K562 (cell line): ENCODE measurements around the gene PHETA1. TPM values are rescaled to one million over a fixed set of nuclear protein-coding genes. Genes with fewer than 3 reads are reported as not detected.
A peak's percentile ranks its signal among the peaks of the same experiment; 100 is the strongest.

Source experiments
- ATAC-seq: fragments of 200-7000 bp; cut with Tn5 transposase; 3 replicates; pipeline ENCODE4 v1.9.1; 2020; ENCODE audit warnings: moderate library complexity
- BruUV-seq: library from RNA; stranded (reverse); fragments of 400-500 nt; replicated peaks from 2 replicates; lab custom pipeline; 2021; lab: Mats Ljungman, UMichigan
- CTCF ChIA-PET: fragments of 300-600 bp; formaldehyde crosslinking; extraction: SDS; loops from one replicate; lab custom pipeline; 2021; ENCODE audit warnings: low intra/inter-chr PET ratio; lab: Yijun Ruan, JAX
- POLR2A ChIA-PET: fragments of 300-600, 350-650 bp; sonication (Branson Sonifier 250); formaldehyde crosslinking; extraction: SDS; loops from one replicate; lab custom pipeline; 2021; ENCODE audit warnings: antibody characterized with exemption, inconsistent platforms; lab: Yijun Ruan, JAX
- DNase-seq, 4 experiments: peaks; one replicate each; pipeline versions ENCODE4 v3.0.0 to v3.0.0-alpha.2; 2011 to 2018; ENCODE audit warnings: low spot score in 3 of 4, mixed read lengths in 3 of 4; ENCODE audit errors: extremely low read depth in 1 of 4
- FAIRE-seq: peaks from 2 replicates; lab custom pipeline; 2011; peaks lifted over from hg19 to GRCh38; lab: Jason Lieb, UNC
- H2AFZ ChIP-seq: 2 replicates; pipeline ENCODE4 v1.6.0; 2011; ENCODE audit warnings: low read depth, low read length, control low read depth, inconsistent platforms
- H3K27ac ChIP-seq: fragments of 200-600 bp; 3 replicates; pipeline ENCODE4 v1.8.0; 2011; ENCODE audit warnings: low read depth, mild to moderate bottlenecking, control low read depth, inconsistent platforms, low read length, moderate library complexity, mixed read lengths; ENCODE audit errors: extremely low read depth
- H3K27me3 ChIP-seq, 2 experiments: fragments of 300-600 bp in 1 of 2; 2 replicates in 1 of 2; 3 replicates in 1 of 2; pipeline versions ENCODE4 v1.6.0 to v1.8.0; 2011; ENCODE audit warnings: inconsistent platforms in 2 of 2, low read length in 2 of 2, mild to moderate bottlenecking in 1 of 2, mixed read lengths in 1 of 2, moderate library complexity in 1 of 2; ENCODE audit not compliant: control insufficient read depth in 2 of 2, insufficient read depth in 2 of 2
- H3K36me3 ChIP-seq: fragments of 300-600 bp; 3 replicates; pipeline ENCODE4 v1.8.0; 2011; ENCODE audit warnings: mild to moderate bottlenecking, low read length, inconsistent platforms; ENCODE audit not compliant: control insufficient read depth, insufficient read depth
- H3K4me1 ChIP-seq, 2 experiments: fragments of 200-600 bp in 1 of 2; replicated peaks in 1 of 2; 2 replicates in 1 of 2; 3 replicates in 1 of 2; pipeline versions ENCODE4 v1.5.1 to v1.8.0; 2011; ENCODE audit warnings: inconsistent platforms in 2 of 2, low read length in 2 of 2, mild to moderate bottlenecking in 1 of 2, mixed read lengths in 1 of 2, moderate library complexity in 1 of 2; ENCODE audit not compliant: control insufficient read depth in 2 of 2, insufficient read depth in 2 of 2
- H3K4me2 ChIP-seq: 2 replicates; pipeline ENCODE4 v1.6.1; 2011; ENCODE audit warnings: low read length, control low read depth, inconsistent platforms, mixed read lengths; ENCODE audit not compliant: insufficient read depth
- H3K4me3 ChIP-seq: fragments of 200-600 bp; sonication (generic), shearing (Covaris generic); 2 replicates; pipeline ENCODE4 v1.5.1; 2016; ENCODE audit warnings: control low read depth, inconsistent platforms
- H3K79me2 ChIP-seq: fragments of 200-600 bp; 3 replicates; pipeline ENCODE4 v1.8.0; 2011; ENCODE audit warnings: low read length, inconsistent platforms; ENCODE audit not compliant: control insufficient read depth, insufficient read depth
- H3K9ac ChIP-seq, 2 experiments: 2 replicates each; pipeline versions ENCODE4 v1.6.0 to v1.6.1; 2011; ENCODE audit warnings: low read depth in 2 of 2, low read length in 2 of 2, control low read depth in 1 of 2, inconsistent platforms in 1 of 2, mild to moderate bottlenecking in 1 of 2, mixed read lengths in 1 of 2; ENCODE audit not compliant: insufficient read depth in 1 of 2
- H3K9me1 ChIP-seq: one replicate; pipeline ENCODE4 v1.6.0; 2011; ENCODE audit warnings: inconsistent platforms, mild to moderate bottlenecking, low read length, moderate library complexity; ENCODE audit not compliant: control insufficient read depth, insufficient read depth
- H3K9me3 ChIP-seq: replicated peaks from 2 replicates; pipeline ENCODE4 v1.5.1; 2011; ENCODE audit warnings: low read depth, low read length, inconsistent platforms; ENCODE audit not compliant: control insufficient read depth, insufficient read depth
- H4K20me1 ChIP-seq: replicated peaks from 2 replicates; pipeline ENCODE4 v1.6.1; 2011; ENCODE audit warnings: low read length, inconsistent platforms, mixed read lengths; ENCODE audit not compliant: control insufficient read depth, insufficient read depth
- NFYB ChIP-seq: IDR thresholded peaks from 2 replicates; pipeline ENCODE4 v1.6.1; 2011; ENCODE audit warnings: mild to moderate bottlenecking, moderate library complexity; ENCODE audit not compliant: insufficient read length; ENCODE audit errors: extremely low read depth
- STAT5B ChIP-seq: fragments of 250-450 bp; sonication (Bioruptor Pico); IDR thresholded peaks from 2 replicates; pipeline ENCODE4 v1.8.0; 2021; ENCODE audit warnings: mild to moderate bottlenecking, inconsistent platforms
- WGBS: fragments of 100-300 bp; shearing (Covaris generic); methylation state at CpG from one replicate; pipeline ENCODE4 v1.1.6; 2016; ENCODE audit warnings: low coverage, mixed read lengths; ENCODE audit not compliant: insufficient coverage; ENCODE audit errors: missing lambda C conversion rate; 5-methylcytosine and 5-hydroxymethylcytosine counted together
- in situ Hi-C: fragments of 300-500 bp; cut with MboI; formaldehyde crosslinking; loops from 4 replicates; pipeline ENCODE4 v1.15.0; 2018; ENCODE audit warnings: inconsistent platforms, mixed read lengths
- intact Hi-C: fragments of 100-400 bp; cut with micrococcal nuclease; formaldehyde crosslinking; loops from 2 replicates; pipeline ENCODE4 v1.14.2; 2022
- polyA plus RNA-seq, 8 experiments: library from polyadenylated mRNA; depleted of rRNA in 4 of 8; stranded (reverse) in 5 of 8; unstranded in 3 of 8; fragments of >200 nt; fragmentation: Nextera tagmentation in 2 of 8; fragmentation: Illumina TruSeq in 1 of 8; extraction: Ambion mirVana in 2 of 8; extraction: Trizol in 1 of 8; gene quantifications; 2 replicates each; pipeline versions ENCODE4 v1.2.1 to v1.2.3, GENCODE V29; 2011 to 2014; ENCODE audit warnings: inconsistent platforms in 1 of 8, missing spikeins in 1 of 8
- total RNA-seq, 7 experiments: library from RNA; depleted of rRNA in 6 of 7; stranded (reverse); fragments of >200 nt in 6 of 7; fragmentation: Illumina TruSeq in 2 of 7; extraction: Trizol in 2 of 7; gene quantifications; 2 replicates each; pipeline versions ENCODE4 v1.2.1 to v1.2.3, GENCODE V29; 2011 to 2021; ENCODE audit warnings: low replicate concordance in 1 of 7

Gene PHETA1
- total and polyA plus RNA-seq, 9 of the 15 experiments (the other 6 are each of a cell fraction or from before 2014, with no cell fraction given), result 0.03 to 12.4 (median 3.0) TPM

DNA sequence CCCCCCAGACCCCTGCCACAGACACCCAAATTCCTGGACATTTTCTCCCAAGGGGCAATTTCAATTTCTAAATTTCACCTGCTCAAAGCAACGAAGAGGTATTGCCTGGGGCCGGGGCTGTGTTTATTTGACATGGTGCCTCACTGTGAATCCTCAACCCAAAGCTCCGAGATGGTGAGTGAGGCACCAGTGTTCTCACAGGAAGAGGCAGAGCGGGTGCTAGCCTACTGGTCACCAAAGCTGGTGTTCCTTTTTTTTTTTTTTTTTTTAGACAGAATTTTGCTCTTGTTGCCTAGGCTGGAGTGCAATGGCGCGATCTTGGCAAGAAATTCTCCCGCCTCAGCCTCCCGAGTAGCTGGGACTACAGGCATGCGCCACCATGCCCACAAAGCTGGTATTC is 22.0 kb upstream of the PHETA1 start:
- H3K27ac ChIP-seq, result no peak overlapping the region
- WGBS, result 53% methylated on average over 8 of the region's 9 CpGs
- no peak for TF ChIP-seq NFYB
- TF ChIP-seq, all 486 proteins: peak for 0
- Histone ChIP-seq H3K4me3 (no peak overlapping the region), H3K9ac (no peak overlapping the region), H4K20me1 (no peaks in the 10 kb centered on the region), H3K4me1 (peaks cover 7 to 21% of the 10 kb centered on the region in 2 experiments; a peak in 4 of 5 replicates), H3K27me3 (no peaks in the 10 kb centered on the region), H3K4me2 (no peak overlapping the region), H2AFZ (no peak overlapping the region), H3K9me3 (no peaks in the 10 kb centered on the region), H3K79me2 (no peaks in the 10 kb centered on the region), H3K9me1 (no peaks in the 10 kb centered on the region), H3K36me3 (no peaks in the 10 kb centered on the region)
- CTCF ChIA-PET, result no interaction called here
- POLR2A ChIA-PET, result interaction anchor here (0.6 kb wide), 1 partner anchor 50 kb away, joined by 3 read pairs; no protein-coding TSS in a partner anchor
- no TSS peak for BruUV-seq
- DNase-seq, result no peak
- intact Hi-C loops (no loop called here), in situ Hi-C loops (no loop called here)
- ATAC-seq, result no peak
- no peak for FAIRE-seq

GRCh38 chr12:111389635-111390034 is 20.7 kb upstream of the PHETA1 start:
- no TSS peak for BruUV-seq
- peak in 1 of 4 experiments; percentile 7 for DNase-seq
- no peak for FAIRE-seq
- CTCF ChIA-PET, result no interaction called here
- H3K4me3 ChIP-seq, result no peak overlapping the region
- H3K79me2 ChIP-seq, result no peaks in the 10 kb centered on the region
- intact Hi-C loops (no loop called here), in situ Hi-C loops (no loop called here)
- peaks cover 2 to 12% of the 10 kb centered on the region in 2 experiments; a peak in 4 of 5 replicates for H3K27me3 ChIP-seq
- H3K4me2 ChIP-seq, result no peak overlapping the region
- 16% methylated on average over 7 of the region's 7 CpGs for WGBS
- H3K27ac ChIP-seq, result no peak overlapping the region
- ATAC-seq, result no peak
- no peak for TF ChIP-seq STAT5B (CRISPR knock-in tag)
- H3K9me1 ChIP-seq, result no peaks in the 10 kb centered on the region
- H3K4me1 ChIP-seq, result peaks cover 7 to 19% of the 10 kb centered on the region in 2 experiments; a peak in 4 of 5 replicates
- H3K36me3 ChIP-seq, result no peaks in the 10 kb centered on the region
- peak overlapping the region in 1 of 2 experiments; percentile 41; a peak in 2 of 4 replicates for H3K9ac ChIP-seq
- POLR2A ChIA-PET, result interaction anchor here (0.6 to 1.0 kb wide), 2 partner anchors 15 to 254 kb away, joined by 3 read pairs; no protein-coding TSS in a partner anchor
- H3K9me3 ChIP-seq, result no peaks in the 10 kb centered on the region
- no peaks in the 10 kb centered on the region for H4K20me1 ChIP-seq
- 0 out of 2 replicates have a peak overlapping the region, but pooled peaks have one; percentile 27 for H2AFZ ChIP-seq
